HCT116 (cell line): ENCODE measurements around the gene RRAGA. TPM values are rescaled to one million over a fixed set of nuclear protein-coding genes. Genes with fewer than 3 reads are reported as not detected.
"Not testable (repeated sequence)": the region's sequence is repeated elsewhere in the genome, so short reads cannot be mapped to it uniquely, and the experiment has no call there.

Experiments
- ATAC-seq: fragments of 200-7000 bp; cut with Tn5 transposase; 2 replicates; pipeline ENCODE4 v1.9.1; 2020; ENCODE audit warnings: mild to moderate bottlenecking, moderate library complexity
- BruUV-seq: library from RNA; stranded (reverse); fragments of 400-500 nt; replicated peaks from 2 replicates; lab custom pipeline; 2021; lab: Mats Ljungman, UMichigan
- CTCF ChIA-PET: fragments of 300-600 bp; sonication (Branson Sonifier 250); formaldehyde crosslinking; loops from one replicate; lab custom pipeline; 2021; ENCODE audit warnings: antibody characterized with exemption; lab: Charles Lee
- POLR2A ChIA-PET: fragments of 300-600, 350-600 bp; sonication (Branson Sonifier 250); formaldehyde crosslinking; loops from one replicate; lab custom pipeline; 2021; ENCODE audit warnings: antibody characterized with exemption; lab: Charles Lee
- RAD21 ChIA-PET, 2 experiments: fragments of 300-600 bp; sonication (Branson Sonifier 250); formaldehyde crosslinking; loops; one replicate each; lab custom pipeline; 2023; ENCODE audit warnings: low total read pairs in 2 of 2; ENCODE audit not compliant: uncharacterized antibody in 2 of 2, unreplicated experiment in 2 of 2, low non-redundant PET in 1 of 2; lab: Charles Lee
- DNase-seq: peaks from one replicate; pipeline ENCODE4 v3.0.0-alpha.2; 2010; ENCODE audit warnings: low read depth, low spot score
- H2AFZ ChIP-seq: fragments of 200-600 bp; shearing (Covaris generic), sonication (generic); 2 replicates; pipeline ENCODE4 v1.6.1; 2017; ENCODE audit warnings: low read depth, mixed run types, mixed read lengths, antibody characterized with exemption, low read length; ENCODE audit not compliant: poor library complexity, severe bottlenecking
- H3K27ac ChIP-seq: 2 replicates; pipeline ENCODE4 v1.5.1; 2012; ENCODE audit warnings: low read depth, low read length
- H3K27me3 ChIP-seq: fragments of 200-600 bp; sonication (generic); 2 replicates; pipeline ENCODE4 v1.6.1; 2016; ENCODE audit warnings: mixed run types, low read length, mixed read lengths; ENCODE audit not compliant: insufficient read depth
- H3K36me3 ChIP-seq, 2 experiments: fragments of 200-500 bp in 1 of 2; fragments of 200-600 bp in 1 of 2; sonication (Bioruptor generic) in 1 of 2; sonication (generic) in 1 of 2; 2 replicates each; pipeline versions ENCODE4 v1.5.1 to v1.6.1; 2014 to 2016; ENCODE audit warnings: low read length in 2 of 2, inconsistent platforms in 1 of 2, mixed read lengths in 1 of 2, mixed run types in 1 of 2; ENCODE audit not compliant: insufficient read depth in 2 of 2, control insufficient read depth in 1 of 2
- H3K4me1 ChIP-seq, 2 experiments: fragments of 200-600 bp in 1 of 2; sonication (generic) in 1 of 2; 2 replicates each; pipeline versions ENCODE4 v1.5.1 to v1.6.1; 2012 to 2017; ENCODE audit warnings: low read length in 2 of 2, inconsistent platforms in 1 of 2, mild to moderate bottlenecking in 1 of 2, mixed read lengths in 1 of 2, mixed run types in 1 of 2, moderate library complexity in 1 of 2; ENCODE audit not compliant: insufficient read depth in 2 of 2, control insufficient read depth in 1 of 2
- H3K4me2 ChIP-seq: fragments of 200-600 bp; sonication (generic); 2 replicates; pipeline ENCODE4 v1.6.1; 2017; ENCODE audit warnings: mixed run types, low read length, mixed read lengths
- H3K4me3 ChIP-seq, 2 experiments: fragments of 200-600 bp in 1 of 2; sonication (generic) in 1 of 2; replicated peaks in 1 of 2; 2 replicates each; pipeline ENCODE4 v1.5.1; 2011 to 2016; ENCODE audit warnings: low read length in 2 of 2, control low read depth in 1 of 2, low read depth in 1 of 2, mild to moderate bottlenecking in 1 of 2, mixed read lengths in 1 of 2, mixed run types in 1 of 2
- H3K79me2 ChIP-seq: fragments of 200-600 bp; sonication (generic); 2 replicates; pipeline ENCODE4 v1.6.1; 2017; ENCODE audit warnings: mild to moderate bottlenecking, mixed run types, low read length, moderate library complexity, mixed read lengths; ENCODE audit not compliant: insufficient read depth
- H3K9ac ChIP-seq: fragments of 200-600 bp; sonication (generic); 2 replicates; pipeline ENCODE4 v1.6.1; 2016; ENCODE audit warnings: low read length, mixed read lengths
- H3K9me2 ChIP-seq: fragments of 200-600 bp; sonication (generic), shearing (Covaris generic); 2 replicates; pipeline ENCODE4 v1.6.1; 2017; ENCODE audit warnings: mixed run types, mild to moderate bottlenecking, moderate library complexity; ENCODE audit not compliant: insufficient read depth
- H3K9me3 ChIP-seq, 2 experiments: fragments of 200-500 bp in 1 of 2; fragments of 200-600 bp in 1 of 2; sonication (Bioruptor generic) in 1 of 2; sonication (generic) in 1 of 2; 2 replicates each; pipeline ENCODE4 v1.6.1; 2014 to 2017; ENCODE audit warnings: low read length in 2 of 2, mixed read lengths in 2 of 2, inconsistent platforms in 1 of 2, low read depth in 1 of 2, mild to moderate bottlenecking in 1 of 2, mixed run types in 1 of 2, moderate library complexity in 1 of 2; ENCODE audit not compliant: control insufficient read depth in 1 of 2, insufficient read depth in 1 of 2
- H4K20me1 ChIP-seq: fragments of 200-600 bp; sonication (generic), shearing (Covaris generic); 2 replicates; pipeline ENCODE4 v1.6.1; 2017; ENCODE audit warnings: mixed run types, mild to moderate bottlenecking, moderate library complexity; ENCODE audit not compliant: insufficient read depth
- CBX3 ChIP-seq: IDR thresholded peaks from 2 replicates; pipeline ENCODE4 v1.6.1; 2012; ENCODE audit warnings: low read depth
- ELF1 ChIP-seq: IDR thresholded peaks from 2 replicates; pipeline ENCODE4 v1.6.1; 2012; ENCODE audit warnings: low read depth, borderline replicate concordance
- EZH2phosphoT487 ChIP-seq: fragments of 200-600 bp; IDR thresholded peaks from 2 replicates; pipeline ENCODE4 v1.6.1; 2018; ENCODE audit warnings: antibody characterized with exemption, borderline replicate concordance
- FOSL1 ChIP-seq: IDR thresholded peaks from 2 replicates; pipeline ENCODE4 v1.6.1; 2012; ENCODE audit warnings: low read depth
- SRF ChIP-seq: IDR thresholded peaks from 2 replicates; pipeline ENCODE4 v1.6.1; 2012; ENCODE audit warnings: low read depth
- TCF7L2 ChIP-seq: IDR thresholded peaks from 2 replicates; pipeline ENCODE4 v1.7.0; 2011; ENCODE audit warnings: borderline replicate concordance, inconsistent platforms; ENCODE audit not compliant: insufficient read depth, insufficient read length; ENCODE audit errors: extremely low read depth
- ZFX ChIP-seq: fragments of 450-650 bp; IDR thresholded peaks from 2 replicates; pipeline ENCODE4 v1.6.1; 2017
- intact Hi-C: fragments of 100-400 bp; cut with micrococcal nuclease; formaldehyde crosslinking; loops from 2 replicates; pipeline ENCODE4 v1.10.0; 2022
- total RNA-seq: library from RNA; stranded (reverse); gene quantifications from one replicate; pipeline ENCODE4 v1.2.1, GENCODE V29; 2021; ENCODE audit not compliant: unreplicated experiment
- TF ChIP-seq, protein P1 (sequence below): IDR thresholded peaks from 2 replicates; pipeline ENCODE4 v1.6.1; 2012

Gene RRAGA
- total RNA-seq, 1 experiment from 2014 or later = 47.3 TPM

GRCh38 chr9:19021649-19022048, 27.6 kb upstream of the RRAGA start:
- H2AFZ ChIP-seq, intact Hi-C loops, DNase-seq, H3K9ac ChIP-seq, CTCF ChIA-PET, POLR2A ChIA-PET, H3K4me3 ChIP-seq, H3K4me1 ChIP-seq, H3K79me2 ChIP-seq, H3K36me3 ChIP-seq, H4K20me1 ChIP-seq, H3K4me2 ChIP-seq, BruUV-seq, H3K9me2 ChIP-seq, H3K27me3 ChIP-seq, H3K27ac ChIP-seq, H3K9me3 ChIP-seq, RAD21 ChIA-PET, ATAC-seq: not testable (repeated sequence)

- Histone ChIP-seq H2AFZ (no peak overlapping the region), H3K4me1 (no peaks in the 10 kb centered on the region), H3K27me3 (peaks cover 2% of the 10 kb centered on the region; the same call in 1 of the 2 replicates), H3K9ac (no peak overlapping the region), H3K9me2 (no peaks in the 10 kb centered on the region), H4K20me1 (no peaks in the 10 kb centered on the region), H3K9me3 (no peaks in the 10 kb centered on the region), H3K4me3 (no peak overlapping the region), H3K36me3 (no peaks in the 10 kb centered on the region), H3K79me2 (no peaks in the 10 kb centered on the region), H3K4me2 (no peak overlapping the region), H3K27ac (no peak overlapping the region)
- no peak for DNase-seq
- intact Hi-C loops = no loop called here
- ATAC-seq = no peak
- ChIA-PET CTCF (no interaction called here), POLR2A (no interaction called here), RAD21 (no interaction called here)
- TF ChIP-seq CBX3 = no peak
- no peak for TF ChIP-seq ZFX
- no peak for TF ChIP-seq SRF
- TF ChIP-seq EZH2phosphoT487 = no peak
- TF ChIP-seq, protein P1, sequence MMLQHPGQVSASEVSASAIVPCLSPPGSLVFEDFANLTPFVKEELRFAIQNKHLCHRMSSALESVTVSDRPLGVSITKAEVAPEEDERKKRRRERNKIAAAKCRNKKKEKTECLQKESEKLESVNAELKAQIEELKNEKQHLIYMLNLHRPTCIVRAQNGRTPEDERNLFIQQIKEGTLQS = no peak
- no peak for TF ChIP-seq TCF7L2
- no peak for TF ChIP-seq ELF1
- no peak for TF ChIP-seq FOSL1
- no TSS peak for BruUV-seq
Observed at GRCh38 chr9:19022206-19022605, 27.0 kb upstream of the RRAGA start.
